SU-DHL-6 (cell line): Measurements from ENCODE around the gene IGSF21.

Experiments
- EZH2phosphoT487 ChIP-seq: fragments of 200-600 bp; sonication (generic), shearing (Covaris generic); conservative IDR thresholded peaks from 2 replicates; pipeline ENCODE4 v1.6.1; 2018; ENCODE audit warnings: mild to moderate bottlenecking, antibody characterized with exemption, low read length, moderate library complexity, mixed read lengths
- TF ChIP-seq, protein P1 (sequence below): fragments of 200-600 bp; sonication (generic); IDR thresholded peaks from one replicate; pipeline ENCODE4 v1.5.1; 2017; ENCODE audit warnings: antibody characterized with exemption, mild to moderate bottlenecking, low read length, moderate library complexity; ENCODE audit not compliant: insufficient read depth, poor library complexity, severe bottlenecking

GRCh38 chr1:18353992-18354391, 246.4 kb downstream of the IGSF21 start:
- TF ChIP-seq, protein P1, sequence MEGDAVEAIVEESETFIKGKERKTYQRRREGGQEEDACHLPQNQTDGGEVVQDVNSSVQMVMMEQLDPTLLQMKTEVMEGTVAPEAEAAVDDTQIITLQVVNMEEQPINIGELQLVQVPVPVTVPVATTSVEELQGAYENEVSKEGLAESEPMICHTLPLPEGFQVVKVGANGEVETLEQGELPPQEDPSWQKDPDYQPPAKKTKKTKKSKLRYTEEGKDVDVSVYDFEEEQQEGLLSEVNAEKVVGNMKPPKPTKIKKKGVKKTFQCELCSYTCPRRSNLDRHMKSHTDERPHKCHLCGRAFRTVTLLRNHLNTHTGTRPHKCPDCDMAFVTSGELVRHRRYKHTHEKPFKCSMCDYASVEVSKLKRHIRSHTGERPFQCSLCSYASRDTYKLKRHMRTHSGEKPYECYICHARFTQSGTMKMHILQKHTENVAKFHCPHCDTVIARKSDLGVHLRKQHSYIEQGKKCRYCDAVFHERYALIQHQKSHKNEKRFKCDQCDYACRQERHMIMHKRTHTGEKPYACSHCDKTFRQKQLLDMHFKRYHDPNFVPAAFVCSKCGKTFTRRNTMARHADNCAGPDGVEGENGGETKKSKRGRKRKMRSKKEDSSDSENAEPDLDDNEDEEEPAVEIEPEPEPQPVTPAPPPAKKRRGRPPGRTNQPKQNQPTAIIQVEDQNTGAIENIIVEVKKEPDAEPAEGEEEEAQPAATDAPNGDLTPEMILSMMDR, result no peak
- no peak for TF ChIP-seq EZH2phosphoT487
